Breast epithelium (tissue), 3 donors: ENCODE measurements around the gene SLITRK3.

Experiments
- POLR2A ChIP-seq: fragments of 450-650 bp; IDR thresholded peaks from one replicate; pipeline ENCODE4 v1.6.1; 2016; ENCODE audit warnings: antibody characterized with exemption, mild to moderate bottlenecking, moderate library complexity
- TF ChIP-seq, protein P1 (sequence below), 3 donors: fragments of 450-650 bp; IDR thresholded peaks; one replicate each; pipeline ENCODE4 v1.5.1; 2016 to 2017; ENCODE audit warnings: antibody characterized with exemption in 3 of 3, mild to moderate bottlenecking in 3 of 3, moderate library complexity in 3 of 3

GRCh38 chr3:165202995-165203394, 6.8 kb upstream of the SLITRK3 start:
- TF ChIP-seq, protein P1, sequence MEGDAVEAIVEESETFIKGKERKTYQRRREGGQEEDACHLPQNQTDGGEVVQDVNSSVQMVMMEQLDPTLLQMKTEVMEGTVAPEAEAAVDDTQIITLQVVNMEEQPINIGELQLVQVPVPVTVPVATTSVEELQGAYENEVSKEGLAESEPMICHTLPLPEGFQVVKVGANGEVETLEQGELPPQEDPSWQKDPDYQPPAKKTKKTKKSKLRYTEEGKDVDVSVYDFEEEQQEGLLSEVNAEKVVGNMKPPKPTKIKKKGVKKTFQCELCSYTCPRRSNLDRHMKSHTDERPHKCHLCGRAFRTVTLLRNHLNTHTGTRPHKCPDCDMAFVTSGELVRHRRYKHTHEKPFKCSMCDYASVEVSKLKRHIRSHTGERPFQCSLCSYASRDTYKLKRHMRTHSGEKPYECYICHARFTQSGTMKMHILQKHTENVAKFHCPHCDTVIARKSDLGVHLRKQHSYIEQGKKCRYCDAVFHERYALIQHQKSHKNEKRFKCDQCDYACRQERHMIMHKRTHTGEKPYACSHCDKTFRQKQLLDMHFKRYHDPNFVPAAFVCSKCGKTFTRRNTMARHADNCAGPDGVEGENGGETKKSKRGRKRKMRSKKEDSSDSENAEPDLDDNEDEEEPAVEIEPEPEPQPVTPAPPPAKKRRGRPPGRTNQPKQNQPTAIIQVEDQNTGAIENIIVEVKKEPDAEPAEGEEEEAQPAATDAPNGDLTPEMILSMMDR (IDR thresholded peaks at IDR 0.05): no peak
- TF ChIP-seq POLR2A: no peak
